ENCODE measurements around the gene TSPAN33.
"Not testable (repeated sequence)": the region's sequence is repeated elsewhere in the genome, so short reads cannot be mapped to it uniquely, and the experiment has no call there.

TSPAN33 gene

GRCh38 chr7:129173861-129174260 lies 29.4 kb downstream of the TSPAN33 start:
- DNase-seq, result not testable (repeated sequence)

- no peak for DNase-seq
These were observed 32.6 kb downstream of the TSPAN33 start for GRCh38 chr7:129176916-129177710.

GRCh38 chr7:129184981-129185670 lies 40.6 kb downstream of the TSPAN33 start:
- no peak for DNase-seq

GRCh38 chr7:129186749-129187260 lies 42.3 kb downstream of the TSPAN33 start:
- DNase-seq, result no peak

GRCh38 chr7:129187681-129188371 lies 43.3 kb downstream of the TSPAN33 start:
- DNase-seq, result no peak

GRCh38 chr7:129188372-129188891 lies 43.9 kb downstream of the TSPAN33 start, which contains the start of gene SMO:
Gene SMO, plus strand, starts transcription at chr7:129188633. Its CDS starts 519 bp downstream, at chr7:129189152.
- no peak for DNase-seq

- DNase-seq, result no peak
These were observed 44.6 kb downstream of the TSPAN33 start for GRCh38 chr7:129188892-129189660.

GRCh38 chr7:129189661-129190310 lies 45.3 kb downstream of the TSPAN33 start:
- no peak for DNase-seq

- DNase-seq, result no peak
These were observed 46.8 kb downstream of the TSPAN33 start for GRCh38 chr7:129191272-129191671.

GRCh38 chr7:129193892-129194291 lies 49.4 kb downstream of the TSPAN33 start:
- no peak for DNase-seq

- no peak for DNase-seq
These were observed 53.3 kb downstream of the TSPAN33 start for GRCh38 chr7:129197771-129198170.

GRCh38 chr7:129199406-129199805 lies 54.9 kb downstream of the TSPAN33 start:
- no peak for DNase-seq

GRCh38 chr7:129202058-129202777 lies 57.7 kb downstream of the TSPAN33 start:
- DNase-seq, result no peak

- DNase-seq, result no peak
These were observed 58.7 kb downstream of the TSPAN33 start for GRCh38 chr7:129203050-129203741.

GRCh38 chr7:129205126-129205818 lies 60.8 kb downstream of the TSPAN33 start:
- DNase-seq, result no peak

GRCh38 chr7:129205987-129206785 lies 61.7 kb downstream of the TSPAN33 start:
- DNase-seq, result no peak

GRCh38 chr7:129208667-129209066 lies 64.2 kb downstream of the TSPAN33 start:
- DNase-seq, result no peak

GRCh38 chr7:129209067-129209926 lies 64.8 kb downstream of the TSPAN33 start:
- DNase-seq, result no peak
